Heart right ventricle (tissue), 16 donors: ENCODE measurements around the gene DHDDS. TPM values are rescaled to one million over a fixed set of nuclear protein-coding genes. Genes with fewer than 3 reads are reported as not detected.

Source experiments
- ATAC-seq, 8 donors: fragments of 200-7000 bp; cut with Tn5 transposase; one replicate each; pipeline ENCODE4 v1.9.1; 2020; ENCODE audit warnings: mild to moderate bottlenecking in 8 of 8, moderate library complexity in 8 of 8, moderate number of reproducible peaks in 1 of 8
- DNase-seq, 2 donors: peaks; one replicate each; pipeline ENCODE4 v3.0.0-alpha.2; 2020
- H3K27ac ChIP-seq, 10 donors: fragments of 200-600 bp; sonication (generic) in 2 of 10; one replicate each; pipeline versions ENCODE4 v1.5.0 to v1.8.0; 2020 to 2022; ENCODE audit warnings: mild to moderate bottlenecking in 3 of 10
- H3K27me3 ChIP-seq, 7 donors: fragments of 200-600 bp; one replicate each; pipeline ENCODE4 v1.8.0; 2021 to 2022; ENCODE audit warnings: mild to moderate bottlenecking in 2 of 7
- H3K36me3 ChIP-seq, 9 donors: fragments of 200-600 bp; sonication (generic) in 1 of 9; one replicate each; pipeline versions ENCODE4 v1.5.0 to v1.8.0; 2020 to 2022; ENCODE audit warnings: mild to moderate bottlenecking in 2 of 9
- H3K4me1 ChIP-seq, 9 donors: fragments of 200-600 bp; sonication (generic) in 1 of 9; one replicate each; pipeline versions ENCODE4 v1.5.0 to v1.8.0; 2020 to 2022; ENCODE audit warnings: mild to moderate bottlenecking in 4 of 9
- H3K4me3 ChIP-seq, 10 donors: fragments of 200-600 bp; sonication (generic) in 2 of 10; one replicate each; pipeline versions ENCODE4 v1.5.0 to v1.8.0; 2020 to 2022; ENCODE audit warnings: mild to moderate bottlenecking in 7 of 10, moderate library complexity in 2 of 10
- H3K9me3 ChIP-seq, 11 donors: fragments of 200-600 bp in 10 of 11; sonication (generic) in 2 of 11; one replicate each; pipeline versions ENCODE4 v1.5.0 to v1.8.0; 2013 to 2022; ENCODE audit warnings: mild to moderate bottlenecking in 2 of 11, control low read depth in 1 of 11, moderate library complexity in 1 of 11
- WGBS, 2 donors: extraction: QIAGEN DNeasy Blood & Tissue Kit; methylation state at CpG; one replicate each; pipeline ENCODE4 v1.1.7; 2013; ENCODE audit warnings: inconsistent platforms in 1 of 2; 5-methylcytosine and 5-hydroxymethylcytosine counted together
- intact Hi-C, 10 donors: fragments of 100-400 bp; cut with DNase I; formaldehyde crosslinking; loops; one replicate each; pipeline versions ENCODE4 v1.11.1 to v1.14.2; 2022
- polyA plus RNA-seq, 2 donors: library from polyadenylated mRNA; stranded (reverse); fragments of 200-250 nt; gene quantifications; one replicate each; pipeline ENCODE4 v1.2.3, GENCODE V29; 2013
- total RNA-seq, 10 donors: library from RNA; stranded (reverse); fragmentation: NEBNext Ultra II Directional in 3 of 10; extraction: Animal tissue kit (Norgen Biotek cat#: 25700) in 3 of 10; gene quantifications; one replicate each; pipeline versions ENCODE4 v1.2.1 to v1.2.4, GENCODE V29; 2021 to 2023
- TF ChIP-seq, protein P1 (sequence below), 9 donors: fragments of 200-600 bp; sonication (generic) in 2 of 9; IDR thresholded peaks; one replicate each; pipeline versions ENCODE4 v1.5.0 to v1.8.0; 2021 to 2022; ENCODE audit warnings: antibody characterized with exemption in 9 of 9, mild to moderate bottlenecking in 5 of 9, moderate library complexity in 1 of 9
- donor health status: Arrhythmogenic right ventricular cardiomyopathy.
- donor health status: ischemic (EF 13 %, LVEDD 7.1; RV severe dilation, severe dysfunction).
- donor health status: healthy with polysubstance abuse.
- donor health status: DM: no; HTN: yes; CAD: no.
- donor health status: DM: no; HTN: no; CAD: no.
- donor health status: ischemic (EF 25% LVEDD 6.9; RV normal size, moderate dysfunction).
- donor health status: ischemic (EF 25% LVEDD 5.7; RV mildly dilated, moderate dysfunction).
- donor health status: healthy.
- donor health status: DM: yes; HTN: yes; CAD: no.
- donor health status: Ischemic cardiomyopathy.
- donor health status: ischemic (EF 35%, LVEDD 5.7; RV mildly dilated, moderate dysfunction).
- donor health status: nonischemic (EF 11% LVEDD 7.7; RV severe dilation, severe dysfunction).
- donor health status: DM: yes; HTN: yes; CAD: no.
- donor health status: PGD.
- donor health status: ischemic (EF 29% LVEDD 5.4; RV normal size, mild dysfunction).
- donor health status: nonischemic (EF 23%, LVEDD 6.1; RV moderate dilation, normal function).

The DHDDS gene
- total and polyA plus RNA-seq, 12 donors: 22.1 to 45.8 (median 31.6) TPM

DNA sequence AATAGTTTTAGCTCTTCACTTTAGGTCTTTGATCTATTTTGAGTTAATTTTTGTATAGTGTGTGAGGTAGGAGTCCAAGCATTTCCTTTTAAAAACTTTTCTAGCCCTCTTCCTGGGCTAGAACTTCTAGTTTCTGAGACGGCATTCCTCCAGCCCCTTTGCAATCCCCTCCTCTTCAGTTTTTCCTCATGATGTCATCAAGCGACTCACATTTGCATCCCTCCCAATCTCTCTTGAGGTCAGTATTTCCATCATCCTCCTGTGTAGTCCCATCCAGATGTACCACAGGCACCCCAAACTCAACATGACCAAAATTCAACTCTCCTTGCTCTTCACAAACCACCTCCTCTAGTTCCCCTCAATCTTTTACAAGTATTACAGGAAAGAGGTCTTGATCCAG is 50.8 kb downstream of the DHDDS start:
- Histone ChIP-seq H3K27ac (no peak overlapping the region), H3K27me3 (no peaks in the 10 kb centered on the region), H3K4me1 (no peaks in the 10 kb centered on the region), H3K9me3 (no peaks in the 10 kb centered on the region), H3K36me3 (peaks cover 0 to 28% (median 8%) of the 10 kb centered on the region in 9 donors), H3K4me3 (no peak overlapping the region)
- TF ChIP-seq, protein P1, sequence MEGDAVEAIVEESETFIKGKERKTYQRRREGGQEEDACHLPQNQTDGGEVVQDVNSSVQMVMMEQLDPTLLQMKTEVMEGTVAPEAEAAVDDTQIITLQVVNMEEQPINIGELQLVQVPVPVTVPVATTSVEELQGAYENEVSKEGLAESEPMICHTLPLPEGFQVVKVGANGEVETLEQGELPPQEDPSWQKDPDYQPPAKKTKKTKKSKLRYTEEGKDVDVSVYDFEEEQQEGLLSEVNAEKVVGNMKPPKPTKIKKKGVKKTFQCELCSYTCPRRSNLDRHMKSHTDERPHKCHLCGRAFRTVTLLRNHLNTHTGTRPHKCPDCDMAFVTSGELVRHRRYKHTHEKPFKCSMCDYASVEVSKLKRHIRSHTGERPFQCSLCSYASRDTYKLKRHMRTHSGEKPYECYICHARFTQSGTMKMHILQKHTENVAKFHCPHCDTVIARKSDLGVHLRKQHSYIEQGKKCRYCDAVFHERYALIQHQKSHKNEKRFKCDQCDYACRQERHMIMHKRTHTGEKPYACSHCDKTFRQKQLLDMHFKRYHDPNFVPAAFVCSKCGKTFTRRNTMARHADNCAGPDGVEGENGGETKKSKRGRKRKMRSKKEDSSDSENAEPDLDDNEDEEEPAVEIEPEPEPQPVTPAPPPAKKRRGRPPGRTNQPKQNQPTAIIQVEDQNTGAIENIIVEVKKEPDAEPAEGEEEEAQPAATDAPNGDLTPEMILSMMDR (IDR thresholded peaks at IDR 0.05): no peak
- ATAC-seq (no peak), DNase-seq (no peak)
- WGBS, 2 donors: 76 to 86% methylated on average over 2 of the region's 2 CpGs
- intact Hi-C loops: no loop called here

DNA sequence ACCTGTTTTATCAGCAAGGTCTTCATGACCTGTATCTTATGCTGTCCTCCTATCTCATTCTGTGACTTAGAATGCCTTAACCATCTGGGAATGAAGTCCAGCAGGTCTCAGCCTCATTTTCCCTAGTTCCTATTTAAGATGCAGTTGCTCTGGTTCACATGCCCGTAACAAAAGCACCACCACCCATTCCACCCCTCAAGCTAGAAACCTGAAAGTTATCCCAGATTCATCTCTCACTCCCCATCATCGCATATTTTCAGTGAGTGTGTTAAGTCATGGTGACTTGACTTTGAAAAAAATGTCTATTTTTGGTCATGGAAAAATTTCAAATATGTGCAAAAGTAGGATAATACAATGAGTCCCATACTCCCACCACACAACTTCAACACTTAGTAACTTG is 51.9 kb downstream of the DHDDS start:
- no peak for DNase-seq
- H3K36me3 ChIP-seq: peaks cover 0 to 20% (median 8%) of the 10 kb centered on the region in 9 donors
- TF ChIP-seq, protein P1 (IDR thresholded peaks at IDR 0.05): no peak
- H3K9me3 ChIP-seq: no peaks in the 10 kb centered on the region
- ATAC-seq: no peak
- H3K4me3 ChIP-seq: no peak overlapping the region
- intact Hi-C loops: no loop called here
- H3K4me1 ChIP-seq: no peaks in the 10 kb centered on the region
- H3K27me3 ChIP-seq: no peaks in the 10 kb centered on the region
- WGBS, 2 donors: 79 to 86% methylated on average over 2 of the region's 2 CpGs
- no peak overlapping the region for H3K27ac ChIP-seq

DNA sequence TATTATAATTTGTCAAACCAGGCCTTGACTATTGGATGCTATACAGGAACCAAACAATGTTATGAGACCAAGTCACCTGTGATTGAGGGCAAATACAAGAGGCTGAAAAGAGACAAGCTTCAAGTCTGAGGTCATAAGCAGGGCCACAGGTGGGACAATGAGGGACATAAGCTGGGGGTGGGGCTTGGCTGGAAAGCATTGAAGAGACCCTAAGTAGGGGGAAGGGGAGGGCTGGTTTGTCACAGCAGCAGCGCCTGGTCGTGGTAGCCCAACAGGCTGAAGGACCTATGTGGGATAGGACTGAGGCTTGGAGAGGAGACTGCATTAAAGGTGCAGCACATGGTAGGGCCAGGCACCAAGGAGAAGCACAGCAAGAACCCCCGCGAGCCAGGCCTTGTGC is 58.0 kb downstream of the DHDDS start:
- intact Hi-C loops: loop anchor here in 1 of 10 donors (10.0 kb wide), 1 partner anchor 105 kb away; no protein-coding TSS in a partner anchor
- DNase-seq (no peak), ATAC-seq (no peak)

DNA sequence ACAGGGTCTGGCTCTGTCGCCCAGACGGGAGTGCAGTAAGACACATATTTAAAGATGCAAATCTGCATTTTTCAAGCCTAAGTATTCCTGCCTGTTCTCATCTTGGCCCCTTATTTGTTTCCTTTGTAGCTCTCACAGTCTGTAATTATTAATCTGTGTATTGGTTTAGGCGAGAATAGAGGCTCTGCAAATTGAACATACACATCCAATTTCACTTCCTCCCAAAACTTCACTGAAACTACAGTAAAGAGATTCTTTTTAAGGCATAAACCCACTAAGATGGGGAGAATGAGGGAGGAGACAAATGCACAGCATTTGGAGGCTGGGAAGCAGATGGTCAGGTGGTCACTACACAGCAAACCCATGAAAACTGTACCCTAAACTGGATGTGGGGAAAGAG is 61.1 kb downstream of the DHDDS start:
- Histone ChIP-seq H3K27ac (no peak overlapping the region), H3K4me3 (no peak overlapping the region), H3K27me3 (no peaks in the 10 kb centered on the region), H3K36me3 (no peaks in the 10 kb centered on the region), H3K9me3 (no peaks in the 10 kb centered on the region), H3K4me1 (no peaks in the 10 kb centered on the region)
- 70 to 72% methylated on average over 3 of the region's 3 CpGs for WGBS, 2 donors
- TF ChIP-seq, protein P1 (IDR thresholded peaks at IDR 0.05): no peak
- DNase-seq (no peak), ATAC-seq (no peak)
- intact Hi-C loops: loop anchor here in 1 of 10 donors (10.0 kb wide), 1 partner anchor 102 kb away; no protein-coding TSS in a partner anchor

More for the DNA sequence above, 58.0 kb downstream of the DHDDS start:
- Histone ChIP-seq H3K27ac (no peak overlapping the region), H3K4me3 (no peak overlapping the region), H3K4me1 (no peaks in the 10 kb centered on the region), H3K9me3 (no peaks in the 10 kb centered on the region), H3K36me3 (no peaks in the 10 kb centered on the region), H3K27me3 (no peaks in the 10 kb centered on the region)
- WGBS, 2 donors: 85 to 93% methylated on average over 4 of the region's 4 CpGs
- TF ChIP-seq, protein P1 (IDR thresholded peaks at IDR 0.05): no peak
